GM21447 (cell line): ENCODE measurements around the gene KCNIP3.

Experiments used
- ATAC-seq: cut with Tn5 transposase; IDR thresholded peaks from one replicate; pipeline ENCODE4 v1.9.1; 2021; ENCODE audit not compliant: unreplicated experiment

The KCNIP3 gene

DNA sequence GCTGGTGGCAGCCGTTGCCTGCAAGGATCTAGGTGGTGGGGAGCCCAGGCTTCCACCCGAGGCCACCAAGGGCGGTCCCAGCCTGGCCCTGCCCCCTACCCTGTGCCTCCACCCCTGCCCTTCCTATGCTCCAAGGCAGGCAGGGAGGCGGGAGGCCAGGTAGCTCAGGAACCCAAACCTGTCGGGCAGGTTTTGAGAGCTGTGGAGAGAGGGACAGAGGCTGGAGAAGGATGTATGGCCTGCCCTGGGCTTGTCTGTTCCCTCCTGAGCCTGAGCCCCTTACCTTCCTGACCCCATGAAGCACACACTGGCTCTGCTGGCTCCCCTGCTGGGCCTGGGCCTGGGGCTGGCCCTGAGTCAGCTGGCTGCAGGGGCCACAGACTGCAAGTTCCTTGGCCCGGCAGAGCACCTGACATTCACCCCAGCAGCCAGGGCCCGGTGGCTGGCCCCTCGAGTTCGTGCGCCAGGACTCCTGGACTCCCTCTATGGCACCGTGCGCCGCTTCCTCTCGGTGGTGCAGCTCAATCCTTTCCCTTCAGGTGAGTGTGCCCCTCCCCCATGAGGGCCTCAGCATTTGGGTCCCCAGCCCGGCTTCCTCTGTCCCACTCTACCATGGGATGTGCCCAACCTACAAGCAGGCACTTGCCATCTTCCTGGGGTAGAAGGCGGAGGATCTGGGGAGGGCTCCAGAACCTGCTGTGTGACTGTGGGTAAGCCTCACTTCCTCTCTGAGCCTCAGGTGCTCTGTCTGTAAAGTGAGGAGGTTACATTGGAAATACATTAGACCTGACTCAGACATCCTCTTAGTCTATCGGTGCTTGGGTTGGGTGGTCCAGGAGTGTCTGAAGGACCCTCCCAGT, 22.6 kb upstream of the KCNIP3 start, which contains the start of gene PROM2:
Gene PROM2, plus strand, starts transcription at position 159 of the 860 bp plus-strand sequence. Its CDS starts 137 bp downstream, at position 296.
- ATAC-seq: no peak

DNA sequence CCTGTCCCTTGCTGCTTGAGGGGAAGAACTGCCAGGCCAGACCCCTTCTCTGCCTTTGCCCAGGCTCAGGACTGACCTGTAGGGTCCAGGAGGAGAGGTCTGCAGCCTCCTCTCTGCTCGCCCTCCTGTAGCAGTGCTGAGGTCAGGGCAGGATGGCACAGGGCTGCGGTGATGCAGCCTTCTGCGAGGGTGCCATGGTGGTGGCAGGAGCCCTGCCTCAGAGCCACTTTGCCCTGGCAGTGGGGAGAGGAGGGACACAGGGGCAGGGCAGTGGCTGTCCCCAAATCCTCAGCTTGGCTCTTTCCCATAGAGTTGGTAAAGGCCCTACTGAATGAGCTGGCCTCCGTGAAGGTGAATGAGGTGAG, 22.0 kb upstream of the KCNIP3 start:
- no peak for ATAC-seq

DNA sequence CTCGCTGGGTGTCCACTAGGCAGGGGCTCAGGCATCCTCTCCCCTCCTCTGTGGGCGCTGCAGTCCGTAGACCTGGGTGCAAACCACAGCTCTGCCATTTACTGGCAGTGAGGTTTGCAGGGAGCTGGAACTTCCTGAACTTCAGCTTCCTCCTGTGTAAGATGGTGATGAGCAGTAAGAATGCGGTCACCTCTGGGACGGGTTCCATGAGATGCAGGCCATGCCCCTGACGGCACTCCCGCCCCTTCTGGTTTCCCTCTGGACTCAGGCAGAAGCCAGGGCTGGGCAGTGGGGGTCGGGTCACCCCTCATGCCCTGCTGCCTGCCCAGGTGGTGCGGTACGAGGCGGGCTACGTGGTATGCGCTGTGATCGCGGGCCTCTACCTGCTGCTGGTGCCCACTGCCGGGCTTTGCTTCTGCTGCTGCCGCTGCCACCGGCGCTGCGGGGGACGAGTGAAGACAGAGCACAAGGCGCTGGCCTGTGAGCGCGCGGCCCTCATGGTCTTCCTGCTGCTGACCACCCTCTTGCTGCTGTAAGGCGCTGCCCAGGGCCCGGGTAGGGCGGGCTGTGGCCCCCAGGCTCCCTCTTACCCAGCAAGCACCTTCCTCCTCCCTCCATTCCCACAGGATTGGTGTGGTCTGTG, 21.4 kb upstream of the KCNIP3 start:
- no peak for ATAC-seq

DNA sequence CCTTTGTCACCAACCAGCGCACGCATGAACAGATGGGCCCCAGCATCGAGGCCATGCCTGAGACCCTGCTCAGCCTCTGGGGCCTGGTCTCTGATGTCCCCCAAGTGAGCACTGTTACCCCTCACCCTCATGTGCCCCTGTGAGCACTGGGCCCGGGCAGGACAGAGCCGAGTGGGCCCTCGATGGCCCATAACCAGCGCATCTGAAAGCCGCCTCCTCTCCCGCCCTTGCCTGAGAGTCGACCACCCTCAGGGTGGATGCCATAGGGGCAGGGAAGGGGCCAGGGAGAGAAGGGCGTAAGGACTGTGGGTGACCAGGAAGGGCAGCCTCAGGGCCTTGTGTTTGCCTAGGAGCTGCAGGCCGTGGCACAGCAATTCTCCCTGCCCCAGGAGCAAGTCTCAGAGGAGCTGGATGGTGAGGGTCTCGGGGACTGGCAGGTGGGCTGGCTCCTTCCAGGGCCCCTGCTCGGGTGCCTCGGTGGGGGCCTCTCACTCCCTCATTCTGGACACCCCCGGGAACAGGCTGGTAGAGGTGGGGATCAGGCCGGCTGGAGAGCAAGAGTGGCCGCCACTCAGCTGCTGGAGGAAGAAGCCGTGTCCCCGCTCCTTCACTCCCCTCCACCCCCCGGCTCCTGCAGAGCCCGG, 20.8 kb upstream of the KCNIP3 start:
- ATAC-seq: no peak

DNA sequence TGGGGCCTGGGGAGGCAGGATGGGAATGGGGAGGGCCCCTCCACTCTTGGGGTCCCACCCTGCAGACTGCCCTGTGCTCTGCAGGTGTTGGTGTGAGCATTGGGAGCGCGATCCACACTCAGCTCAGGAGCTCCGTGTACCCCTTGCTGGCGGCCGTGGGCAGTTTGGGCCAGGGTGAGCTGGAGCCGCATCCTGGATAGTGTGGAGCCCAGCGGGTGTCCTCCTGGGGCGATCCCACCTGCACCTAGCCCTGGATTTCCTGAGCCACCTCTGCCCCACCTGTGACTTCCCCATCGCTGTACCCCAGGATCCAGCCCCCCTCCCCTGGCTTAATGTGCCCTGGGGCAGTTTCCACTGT, 20.3 kb upstream of the KCNIP3 start:
- ATAC-seq: no peak

DNA sequence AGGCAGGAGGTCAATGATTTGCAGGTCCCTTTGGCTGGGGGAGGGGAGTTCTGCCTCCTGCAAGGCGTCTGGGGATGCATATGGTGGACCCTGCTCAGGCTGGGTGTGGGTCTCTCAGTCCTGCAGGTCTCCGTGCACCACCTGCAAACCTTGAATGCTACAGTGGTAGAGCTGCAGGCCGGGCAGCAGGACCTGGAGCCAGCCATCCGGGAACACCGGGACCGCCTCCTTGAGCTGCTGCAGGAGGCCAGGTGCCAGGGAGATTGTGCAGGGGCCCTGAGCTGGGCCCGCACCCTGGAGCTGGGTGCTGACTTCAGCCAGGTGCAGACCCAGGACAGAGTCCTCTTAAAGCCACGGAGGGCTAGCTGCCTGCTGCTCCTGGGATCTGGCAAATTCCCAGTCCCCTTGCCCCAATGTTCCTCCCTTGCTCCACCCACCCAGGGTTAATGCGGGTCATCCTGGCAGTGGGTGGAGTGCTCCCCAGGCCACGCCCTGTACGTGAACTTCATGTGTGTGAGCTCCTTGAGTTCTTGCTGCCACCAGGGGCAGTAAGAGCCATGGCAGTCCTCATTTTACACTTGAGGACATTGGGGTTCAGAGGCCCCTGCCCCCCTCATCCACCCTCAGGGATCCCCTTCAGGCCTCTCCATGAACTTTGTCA, 19.8 kb upstream of the KCNIP3 start:
- no peak for ATAC-seq

DNA sequence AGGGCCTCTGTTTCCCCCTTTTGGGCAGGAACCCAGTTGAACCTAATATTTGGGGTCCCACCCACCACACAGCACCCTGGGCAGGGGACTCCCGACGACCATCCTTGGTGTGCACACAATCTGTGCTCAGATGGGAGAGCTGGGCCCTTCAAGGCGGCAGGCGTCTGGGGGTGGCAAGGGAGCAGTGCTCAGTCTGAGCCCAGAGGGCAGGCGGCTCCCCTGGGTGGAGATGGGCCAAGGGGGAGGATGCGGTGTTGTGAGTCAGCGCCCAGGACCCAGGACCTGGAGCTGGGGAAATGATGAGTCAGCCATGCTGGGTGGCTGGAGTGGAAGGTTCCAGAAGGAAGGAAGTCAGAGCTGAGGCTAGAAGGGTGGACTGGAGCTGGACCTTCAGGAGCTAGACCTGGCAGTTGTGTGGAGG, 19.1 kb upstream of the KCNIP3 start:
- no peak for ATAC-seq

DNA sequence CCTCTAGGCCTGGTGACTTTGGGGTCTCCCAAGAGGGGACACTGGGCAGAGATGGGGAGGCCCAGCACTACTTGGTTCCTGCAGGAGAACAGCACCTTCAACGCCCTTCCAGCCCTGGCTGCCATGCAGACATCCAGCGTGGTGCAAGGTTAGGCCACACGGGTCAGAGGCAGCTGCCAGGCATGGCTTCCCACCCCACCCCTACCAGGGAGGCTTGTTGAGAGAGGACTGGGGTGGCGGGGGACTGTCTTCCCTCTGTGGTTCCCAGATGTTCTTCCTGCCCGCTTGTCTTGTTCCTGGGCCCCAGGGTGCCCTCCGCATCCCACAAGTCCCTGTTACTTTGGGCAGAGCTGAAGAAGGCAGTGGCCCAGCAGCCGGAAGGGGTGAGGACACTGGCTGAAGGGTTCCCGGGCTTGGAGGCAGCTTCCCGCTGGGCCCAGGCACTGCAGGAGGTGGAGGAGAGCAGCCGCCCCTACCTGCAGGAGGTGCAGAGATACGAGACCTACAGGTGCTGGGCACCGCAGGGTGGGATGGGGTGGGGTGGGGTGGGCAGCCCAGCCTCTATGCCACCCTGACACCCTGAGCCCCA, 18.4 kb upstream of the KCNIP3 start:
- no peak for ATAC-seq

DNA sequence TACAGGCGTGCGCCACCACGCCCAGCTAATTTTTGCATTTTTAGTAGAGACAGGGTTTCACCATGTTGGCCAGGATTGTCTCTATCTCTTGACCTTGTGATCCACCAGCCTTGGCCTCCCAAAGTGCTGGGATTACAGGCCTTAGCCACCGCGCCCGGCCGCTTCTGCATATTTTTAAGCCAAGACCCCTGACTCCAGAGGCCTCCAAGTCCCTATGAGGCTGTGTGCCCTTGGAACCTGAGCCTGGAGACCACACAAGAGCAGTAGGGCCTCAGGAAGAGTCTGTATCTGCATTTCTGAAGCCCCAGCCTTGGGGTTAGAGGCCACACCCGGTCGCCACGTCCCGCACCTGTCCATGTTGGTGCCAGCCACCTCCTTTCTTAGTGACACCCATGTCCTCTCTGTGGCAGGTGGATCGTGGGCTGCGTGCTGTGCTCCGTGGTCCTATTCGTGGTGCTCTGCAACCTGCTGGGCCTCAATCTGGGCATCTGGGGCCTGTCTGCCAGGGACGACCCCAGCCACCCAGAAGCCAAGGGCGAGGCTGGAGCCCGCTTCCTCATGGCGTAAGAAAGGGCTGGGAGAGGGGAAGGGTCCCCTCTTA, 17.6 kb upstream of the KCNIP3 start:
- ATAC-seq: no peak

DNA sequence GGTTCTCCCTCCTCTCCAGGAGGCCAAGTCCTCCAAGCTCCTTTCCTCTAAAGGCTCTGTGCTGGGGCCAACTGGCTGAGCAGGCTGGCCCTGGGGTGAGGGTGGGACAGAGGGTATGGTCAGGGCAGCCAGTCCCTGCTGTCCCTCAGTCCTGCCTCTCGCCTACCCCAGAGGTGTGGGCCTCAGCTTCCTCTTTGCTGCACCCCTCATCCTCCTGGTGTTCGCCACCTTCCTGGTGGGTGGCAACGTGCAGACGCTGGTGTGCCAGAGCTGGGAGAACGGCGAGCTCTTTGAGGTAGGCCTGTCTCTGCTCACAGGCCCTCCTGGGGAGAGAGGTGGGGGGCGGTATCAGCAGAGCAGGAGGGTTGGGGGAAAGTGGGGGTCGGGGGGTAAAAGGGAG, 16.1 kb upstream of the KCNIP3 start:
- ATAC-seq: no peak

DNA sequence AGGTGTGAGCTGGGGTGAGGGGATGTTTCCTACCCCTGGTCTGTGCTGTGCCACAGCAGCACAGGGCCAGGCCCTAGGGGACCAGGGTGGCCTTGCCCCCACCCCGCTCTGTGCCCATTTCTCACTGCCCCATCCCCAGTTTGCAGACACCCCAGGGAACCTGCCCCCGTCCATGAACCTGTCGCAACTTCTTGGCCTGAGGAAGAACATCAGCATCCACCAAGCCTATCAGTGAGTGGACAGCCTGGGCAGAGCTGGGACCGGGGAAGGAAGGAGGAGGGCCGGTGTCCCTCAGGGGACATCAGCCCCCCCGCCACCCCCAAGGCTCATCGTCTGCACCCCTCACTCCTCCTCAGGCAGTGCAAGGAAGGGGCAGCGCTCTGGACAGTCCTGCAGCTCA, 15.4 kb upstream of the KCNIP3 start:
- no peak for ATAC-seq

DNA sequence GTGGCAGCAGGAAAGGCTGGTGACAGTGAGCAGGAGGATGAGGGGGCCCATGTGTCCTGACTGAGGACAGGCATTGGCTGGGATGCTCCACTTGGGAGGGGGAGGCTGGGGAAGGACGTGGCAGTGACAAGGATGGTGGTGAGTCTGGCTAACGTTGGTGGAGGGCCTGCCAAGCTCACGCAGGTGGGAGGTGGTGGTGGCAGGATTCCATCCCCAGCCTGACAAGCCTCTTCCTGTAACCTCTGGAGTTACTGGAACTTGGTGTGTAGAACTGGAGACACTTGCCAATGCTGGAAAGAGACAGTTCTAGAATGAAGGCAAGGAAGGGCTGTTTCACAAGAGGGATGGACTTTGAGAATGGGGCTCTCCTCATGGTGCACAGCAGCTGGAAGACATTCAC, 14.7 kb upstream of the KCNIP3 start:
- ATAC-seq: no peak

DNA sequence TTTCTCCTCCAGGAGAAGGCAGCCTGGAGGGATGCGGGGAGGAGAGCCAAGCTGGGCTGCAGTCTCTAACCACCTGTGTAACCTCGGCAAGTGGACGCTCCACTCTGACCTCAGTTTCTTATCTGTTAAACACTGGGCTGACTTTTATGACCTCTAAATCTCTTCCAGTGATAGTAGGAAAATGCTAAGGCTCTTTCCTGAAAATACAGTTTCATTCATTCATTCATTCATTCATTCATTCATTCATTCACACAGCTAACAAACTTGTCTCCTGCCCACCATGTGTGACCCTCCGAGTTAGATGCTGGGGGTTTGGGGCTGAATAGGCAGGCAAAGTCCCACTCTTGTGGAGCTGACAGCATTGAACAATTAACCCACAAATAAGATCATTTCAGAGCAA, 13.6 kb upstream of the KCNIP3 start:
- ATAC-seq: no peak

DNA sequence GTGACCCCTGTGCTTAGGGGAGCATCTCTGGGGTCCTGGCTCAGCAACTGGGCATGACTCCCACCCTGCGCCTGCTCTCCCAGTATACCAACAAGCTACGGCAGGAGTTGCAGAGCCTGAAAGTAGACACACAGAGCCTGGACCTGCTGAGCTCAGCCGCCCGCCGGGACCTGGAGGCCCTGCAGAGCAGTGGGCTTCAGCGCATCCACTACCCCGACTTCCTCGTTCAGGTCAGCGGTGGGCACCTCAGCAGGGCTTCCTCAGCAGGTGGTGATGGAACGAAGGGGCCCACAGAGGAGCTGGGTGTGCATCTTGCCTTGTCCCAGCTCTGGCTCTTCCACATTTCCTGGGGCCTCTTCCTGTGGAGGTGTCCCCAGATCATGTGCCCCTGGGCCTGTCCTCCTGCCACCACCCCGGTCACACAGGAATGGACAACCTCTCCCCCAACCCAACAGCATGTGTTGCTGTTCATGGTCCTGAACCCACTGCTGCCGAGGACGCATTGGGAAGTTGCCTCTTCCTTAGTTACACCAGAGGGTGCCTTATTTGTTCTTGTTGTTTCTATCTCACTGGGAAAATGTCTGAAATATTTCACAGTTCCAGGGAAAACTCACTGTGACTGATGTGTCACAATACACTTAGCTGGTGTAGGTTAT, 12.1 kb upstream of the KCNIP3 start:
- no peak for ATAC-seq

DNA sequence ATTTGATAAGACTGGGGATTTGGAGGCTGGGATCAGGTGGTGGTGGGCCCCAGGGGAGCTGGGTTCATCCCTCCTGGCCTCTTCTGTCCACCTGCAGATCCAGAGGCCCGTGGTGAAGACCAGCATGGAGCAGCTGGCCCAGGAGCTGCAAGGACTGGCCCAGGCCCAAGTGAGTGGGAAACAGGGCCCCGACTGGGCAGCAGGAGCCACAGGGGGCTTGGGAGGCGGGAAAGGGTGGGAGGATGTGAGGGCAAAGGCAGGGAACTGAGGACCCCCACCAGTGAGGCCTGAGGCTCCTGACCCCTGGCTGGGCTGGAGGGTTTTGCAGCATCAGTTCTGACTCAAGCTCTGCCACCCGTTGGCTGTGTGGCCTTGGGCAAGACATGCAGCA, 11.6 kb upstream of the KCNIP3 start:
- ATAC-seq: no peak

DNA sequence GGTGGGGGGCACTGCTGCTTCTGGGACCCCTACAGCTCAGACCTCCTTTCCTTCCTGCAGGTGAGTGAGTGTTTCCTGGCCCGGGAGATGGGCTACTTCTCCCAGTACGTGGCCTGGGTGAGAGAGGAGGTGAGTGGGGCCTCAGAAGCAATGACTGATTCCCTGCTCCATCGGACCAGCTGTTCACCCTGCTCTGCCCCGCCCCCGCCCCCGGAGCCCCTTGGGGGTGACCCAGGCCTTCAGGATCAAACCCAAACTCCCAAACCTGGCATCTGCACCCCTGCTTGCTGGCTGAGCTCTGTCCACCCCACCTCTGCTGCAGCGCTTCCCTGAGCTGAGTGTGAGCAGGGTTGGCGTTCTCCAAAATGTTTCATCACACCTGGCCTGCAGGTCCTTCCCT, 9.8 kb upstream of the KCNIP3 start:
- ATAC-seq: no peak

DNA sequence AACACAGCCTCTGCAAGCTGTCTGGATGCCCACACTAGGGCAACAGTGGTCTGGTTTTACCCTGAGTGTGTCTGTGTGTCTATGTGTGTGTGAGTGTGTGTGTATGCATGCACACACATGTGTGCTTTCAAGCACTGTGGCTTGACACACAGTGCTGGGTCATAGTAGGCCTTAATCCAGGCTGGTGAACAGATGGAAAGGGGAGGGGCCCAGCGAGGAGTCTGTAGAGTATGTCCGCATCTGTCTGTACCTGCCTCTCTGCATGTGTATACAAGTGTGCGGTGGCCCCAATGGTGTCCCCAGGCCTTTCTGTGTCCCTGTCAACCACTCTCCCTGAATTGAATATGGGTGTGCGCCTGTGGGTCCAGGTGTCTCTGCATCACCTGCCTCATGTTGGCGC, 9.3 kb upstream of the KCNIP3 start:
- no peak for ATAC-seq

DNA sequence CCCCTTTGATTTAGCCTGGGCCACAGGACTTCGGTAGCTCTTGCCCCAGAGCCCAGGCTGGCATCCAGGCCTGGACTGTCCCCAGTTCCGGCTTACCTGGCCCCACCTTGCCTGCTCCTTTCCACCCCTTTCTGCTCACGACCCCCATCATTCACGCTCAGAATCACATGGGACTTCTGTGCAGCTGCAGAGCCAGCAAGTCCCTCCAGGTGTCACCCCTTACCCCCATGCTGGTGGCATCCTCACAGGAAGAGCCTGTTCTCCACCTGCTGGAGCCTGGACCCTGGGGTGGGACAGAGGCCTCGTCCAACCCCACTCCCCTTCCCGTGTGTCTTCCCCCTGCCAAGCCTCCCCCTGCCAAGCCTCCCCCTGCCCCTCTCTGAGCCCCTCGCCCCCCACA, 7.9 kb upstream of the KCNIP3 start:
- no peak for ATAC-seq

DNA sequence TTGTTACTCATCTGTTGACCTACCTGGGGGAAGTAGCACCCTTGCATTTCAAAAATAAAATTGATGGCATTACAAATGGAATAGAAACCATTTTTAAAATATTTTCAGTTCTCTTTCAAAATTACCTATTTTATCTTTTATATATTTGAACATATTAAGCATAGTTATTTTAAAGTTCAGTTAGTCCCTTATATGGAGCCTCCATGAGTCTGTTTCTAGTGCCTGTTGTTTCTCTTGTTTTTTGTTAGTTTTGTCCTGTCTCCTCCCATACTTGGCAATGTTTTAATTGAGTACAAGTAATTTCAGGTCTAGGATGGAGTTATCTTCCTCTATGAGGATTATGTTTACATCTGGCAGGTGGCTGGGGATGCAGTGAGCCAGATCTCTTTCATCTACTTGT, 5.9 kb upstream of the KCNIP3 start:
- no peak for ATAC-seq

DNA sequence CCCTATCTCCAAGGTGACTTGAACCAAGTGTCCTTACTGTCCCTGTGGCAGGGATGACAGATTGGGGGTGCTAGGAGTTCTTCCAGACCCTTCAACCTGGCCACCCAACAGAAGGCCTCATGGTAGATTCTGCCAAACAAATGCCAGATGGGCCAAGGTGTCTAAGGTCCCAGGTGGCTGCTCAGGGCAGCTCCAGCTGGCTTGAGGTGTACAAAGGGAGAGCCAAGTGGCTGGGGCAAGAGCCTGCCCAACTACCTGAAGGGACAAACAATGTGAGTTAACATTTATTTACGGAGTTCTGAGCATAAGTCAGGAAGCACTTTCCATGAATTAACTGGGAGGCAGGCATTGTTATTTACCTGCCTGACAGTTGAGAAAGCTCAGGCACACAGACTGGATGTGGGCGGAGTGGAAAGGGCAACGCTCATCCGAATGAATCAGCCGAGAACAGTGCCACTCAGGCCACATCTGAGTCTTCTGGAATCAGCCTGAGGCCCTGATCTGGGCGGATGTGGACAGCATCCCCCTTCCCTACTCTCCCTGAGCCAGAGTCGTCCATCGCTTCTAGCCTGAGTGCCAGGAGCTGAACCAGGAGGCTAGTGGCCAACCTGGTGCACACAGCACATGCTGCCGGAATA, 4.4 kb upstream of the KCNIP3 start:
- no peak for ATAC-seq
